H1 (cell line): ENCODE measurements around the gene FAM53B. TPM values are rescaled to one million over a fixed set of nuclear protein-coding genes. Genes with fewer than 3 reads are reported as not detected.

Source experiments
- MAFK ChIP-seq: IDR thresholded peaks from 2 replicates; pipeline ENCODE4 v1.6.1; 2012; ENCODE audit warnings: low read depth, mild to moderate bottlenecking, improper control_type of control experiment, low read length
- RAD21 ChIP-seq, 2 experiments: IDR thresholded peaks in 1 of 2; conservative IDR thresholded peaks in 1 of 2; 2 replicates each; pipeline ENCODE4 v1.6.1; 2011; ENCODE audit warnings: low read depth in 2 of 2, low read length in 2 of 2, improper control_type of control experiment in 1 of 2, inconsistent platforms in 1 of 2, mild to moderate bottlenecking in 1 of 2, moderate library complexity in 1 of 2
- TAF7 ChIP-seq: optimal IDR thresholded peaks from 2 replicates; pipeline ENCODE3; 2011; ENCODE audit warnings: low read depth, mild to moderate bottlenecking, inconsistent platforms, low read length, moderate library complexity, borderline replicate concordance
- polyA plus RNA-seq, 7 experiments: library from polyadenylated mRNA; depleted of rRNA in 3 of 7; stranded (reverse) in 5 of 7; unstranded in 2 of 7; fragments of >200 nt in 5 of 7; fragments of 200-250 nt in 2 of 7; gene quantifications; 1 replicate in 5 of 7; 2 replicates in 1 of 7; 4 replicates in 1 of 7; pipeline versions ENCODE4 v1.2.1 to v1.2.3, GENCODE V29; 2011 to 2013; ENCODE audit warnings: missing spikeins in 2 of 7, mixed read lengths in 2 of 7
- total RNA-seq: library from RNA; stranded (reverse); fragmentation: NEBNext Ultra II Directional; extraction: Animal tissue kit (Norgen Biotek cat#: 25700); gene quantifications from 2 replicates; pipeline ENCODE4 v1.2.1, GENCODE V29; 2021

Gene FAM53B
- total and polyA plus RNA-seq, 2 of the 8 experiments (the other 6 are each of a cell fraction or from before 2014, with no cell fraction given), result 5.3 to 14.4 TPM

DNA sequence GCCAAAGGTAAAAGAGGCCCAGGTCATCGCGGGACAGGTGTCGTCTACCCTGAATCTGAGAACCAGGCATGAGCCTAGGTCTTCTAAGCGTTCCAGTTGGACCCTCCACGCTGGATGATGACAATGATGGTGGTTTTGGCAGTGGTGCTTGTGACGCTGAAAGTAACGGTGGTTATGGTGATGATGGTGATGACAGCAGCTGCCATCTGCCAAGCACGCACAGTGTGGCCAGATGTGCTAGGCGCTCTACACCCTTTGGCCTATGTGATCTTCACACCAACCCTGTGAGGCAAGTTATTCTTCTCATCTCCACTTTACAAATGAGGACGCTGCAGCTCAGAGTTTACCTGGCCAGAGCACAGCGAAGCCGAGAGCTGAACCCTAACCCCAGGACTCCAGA, 93.9 kb downstream of the FAM53B start (continued):
- no peak for TF ChIP-seq RAD21 (IDR thresholded peaks at IDR 0.05 in 1 of 2, conservative IDR thresholded peaks at IDR 0.05 in 1 of 2; ENCODE audit: low read depth in 2 of 2, low read length in 2 of 2)
- TF ChIP-seq MAFK, result no peak
- no peak for TF ChIP-seq TAF7
